Stimulated activated CD4-positive, alpha-beta T cell treated with anti-CD3 and anti-CD28 coated beads, Interleukin-15, amount 100 ng/mL, for 24 hours (primary cell): ENCODE data around the gene GRIN1.

ENCODE experiments used
- DNase-seq: peaks from one replicate; pipeline ENCODE4 v3.0.0-alpha.2; 2020

GRIN1 gene

GRCh38 chr9:137198051-137198901 lies 59.3 kb downstream of the GRIN1 start:
- DNase-seq = no peak

GRCh38 chr9:137198902-137199283 lies 59.9 kb downstream of the GRIN1 start:
- no peak for DNase-seq

GRCh38 chr9:137199411-137200121 lies 60.6 kb downstream of the GRIN1 start:
- DNase-seq = peak; percentile 24

DNA sequence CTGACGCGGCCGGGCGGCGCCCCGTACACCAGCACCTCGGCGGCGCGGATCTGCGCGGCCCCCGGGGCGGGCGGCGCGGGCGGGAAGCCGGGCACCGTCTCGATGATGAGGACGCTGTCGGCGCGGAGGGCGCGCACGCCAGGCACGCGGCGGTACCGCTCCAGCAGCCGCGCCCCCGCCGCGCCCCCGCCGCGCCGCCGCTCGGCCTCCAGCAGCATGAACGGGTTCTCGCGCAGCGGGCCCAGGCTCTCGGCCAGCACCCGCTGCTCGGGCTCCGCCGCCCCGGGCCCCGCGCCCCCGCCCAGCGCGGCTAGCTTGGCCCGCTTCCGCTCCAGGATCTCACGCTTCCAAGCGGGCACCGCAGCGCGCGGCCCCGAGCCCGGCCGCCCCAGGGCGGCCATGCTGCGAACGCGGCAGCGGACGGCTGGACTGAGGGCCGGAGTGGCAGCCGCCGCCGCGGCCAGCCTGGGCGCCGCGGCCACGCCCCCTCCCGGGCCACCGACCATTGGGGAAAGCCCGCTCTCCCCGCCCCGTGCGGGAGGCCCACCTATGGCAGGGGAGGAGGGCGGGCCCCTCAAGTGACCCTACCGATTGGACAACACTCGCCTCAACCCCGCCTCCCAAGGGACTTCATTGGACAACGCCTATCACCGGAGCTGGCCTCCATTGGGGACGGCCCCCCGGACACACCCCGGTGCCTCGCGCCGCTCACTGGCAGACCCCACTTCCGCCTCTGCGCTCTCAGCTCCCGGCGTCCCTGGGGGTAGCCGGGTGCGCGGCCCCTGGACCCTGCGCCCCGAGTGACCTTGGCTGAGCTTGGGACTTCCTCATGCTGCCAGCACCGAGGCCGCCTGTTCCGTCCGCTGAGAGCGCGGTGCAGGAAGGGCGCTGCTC lies 61.6 kb downstream of the GRIN1 start, which contains the start of gene TPRN:
Gene TPRN, minus strand, starts transcription at position 431 of the 894 bp plus-strand sequence. Its CDS starts 30 bp downstream, at position 401.
- peak; percentile 100 for DNase-seq

DNA sequence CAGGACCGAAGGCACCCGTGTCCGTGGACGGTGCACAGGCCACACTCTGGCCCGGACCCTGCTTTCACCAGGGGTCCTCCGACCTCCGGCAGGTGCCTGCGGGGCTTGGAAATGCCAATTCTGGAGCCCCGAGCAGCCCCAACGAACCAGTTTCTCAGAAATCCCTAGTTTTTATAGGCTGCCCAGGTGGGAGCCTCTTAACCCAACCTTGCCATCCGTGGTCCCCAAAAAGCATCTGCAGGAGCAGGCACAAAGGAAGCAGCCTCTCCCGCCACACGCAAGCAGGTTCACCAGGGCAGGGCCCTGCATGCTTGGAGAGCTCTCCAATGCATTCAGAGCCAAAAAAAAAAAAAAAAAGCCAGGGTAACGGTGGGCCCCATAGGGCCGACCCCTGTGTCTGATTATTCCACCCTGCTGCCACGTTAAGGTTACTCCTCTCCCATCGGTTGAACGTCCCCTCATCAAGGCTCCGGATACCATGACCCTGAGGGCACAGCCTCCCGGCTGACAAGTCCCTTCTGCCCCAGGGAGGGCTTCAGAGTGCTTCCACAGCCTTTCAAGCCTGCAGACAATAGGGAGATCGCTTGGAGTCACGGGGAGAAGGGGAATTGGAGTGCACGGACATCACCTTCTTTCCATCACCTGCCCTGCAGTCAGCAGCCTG lies 62.4 kb downstream of the GRIN1 start:
- no peak for DNase-seq

DNA sequence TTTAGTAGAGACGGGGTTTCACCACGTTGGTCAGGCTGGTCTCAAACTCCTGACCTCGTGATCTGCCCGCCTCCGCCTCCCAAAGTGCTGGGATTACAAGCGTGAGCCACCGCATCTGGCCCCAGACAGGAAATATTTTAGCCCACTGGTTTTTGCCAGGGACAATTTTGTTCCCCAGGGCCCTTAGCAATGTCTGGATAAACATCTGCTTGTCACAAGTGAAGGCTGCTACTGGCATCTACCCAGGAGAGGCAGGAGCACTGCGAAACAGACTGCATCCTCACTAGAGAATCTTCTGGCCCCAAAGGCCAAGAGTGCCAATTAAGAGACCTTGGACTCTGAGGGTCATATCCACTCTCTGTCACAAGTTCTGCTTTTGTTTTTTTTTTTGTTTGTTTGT lies 64.0 kb downstream of the GRIN1 start:
- DNase-seq = no peak

GRCh38 chr9:137204731-137205125 lies 65.8 kb downstream of the GRIN1 start:
- no peak for DNase-seq

DNA sequence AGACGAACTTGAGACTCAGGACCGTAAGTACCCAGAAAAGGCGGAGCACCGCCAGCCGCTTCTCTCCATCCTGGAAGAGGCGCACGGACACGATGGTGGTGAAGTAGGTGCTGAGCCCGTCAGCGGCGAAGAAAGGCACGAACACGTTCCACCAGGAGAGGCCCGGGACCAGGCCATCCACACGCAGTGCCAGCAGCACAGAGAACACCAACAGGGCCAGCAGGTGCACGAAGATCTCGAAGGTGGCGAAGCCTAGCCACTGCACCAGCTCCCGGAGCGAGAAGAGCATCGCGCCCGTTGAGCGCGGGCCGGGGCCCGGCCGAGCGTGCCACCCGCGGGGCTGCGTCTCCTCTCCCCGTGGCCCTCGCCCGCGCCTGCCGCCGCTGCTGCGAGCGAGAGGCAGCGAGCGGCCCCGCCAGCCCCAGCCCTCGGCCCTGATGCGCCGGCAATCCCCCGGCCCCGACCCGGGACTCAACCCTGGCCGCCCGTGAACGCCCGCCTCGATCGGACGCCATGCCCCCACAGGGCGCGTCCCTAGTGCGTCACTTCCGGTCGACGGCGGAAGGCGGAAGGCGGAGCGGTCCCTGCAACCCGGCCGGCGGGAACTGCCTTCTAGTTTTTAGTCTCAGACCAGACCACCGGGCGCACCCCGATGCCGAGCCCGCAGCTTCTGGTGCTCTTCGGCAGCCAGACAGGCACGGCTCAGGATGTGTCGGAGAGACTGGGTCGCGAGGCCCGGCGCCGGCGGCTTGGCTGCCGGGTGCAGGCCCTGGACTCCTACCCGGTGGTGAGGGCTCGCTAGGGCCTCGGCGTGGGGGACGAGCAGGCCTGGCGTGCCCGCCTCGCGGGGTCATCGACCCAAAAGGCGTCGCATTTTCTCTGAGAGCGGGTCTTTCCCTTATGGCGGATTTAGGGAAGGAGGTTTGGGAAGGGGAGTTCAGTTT lies 66.4 kb downstream of the GRIN1 start, which contains the start of the genes NDOR1 and TMEM203:
Gene NDOR1, plus strand, starts transcription at position 575 of the 944 bp plus-strand sequence. Its CDS starts 78 bp downstream, at position 653.
Gene TMEM203, minus strand, starts transcription at position 523 of the 944 bp plus-strand sequence. Its CDS starts 234 bp downstream, at position 289.
- DNase-seq = peak; percentile 97

DNA sequence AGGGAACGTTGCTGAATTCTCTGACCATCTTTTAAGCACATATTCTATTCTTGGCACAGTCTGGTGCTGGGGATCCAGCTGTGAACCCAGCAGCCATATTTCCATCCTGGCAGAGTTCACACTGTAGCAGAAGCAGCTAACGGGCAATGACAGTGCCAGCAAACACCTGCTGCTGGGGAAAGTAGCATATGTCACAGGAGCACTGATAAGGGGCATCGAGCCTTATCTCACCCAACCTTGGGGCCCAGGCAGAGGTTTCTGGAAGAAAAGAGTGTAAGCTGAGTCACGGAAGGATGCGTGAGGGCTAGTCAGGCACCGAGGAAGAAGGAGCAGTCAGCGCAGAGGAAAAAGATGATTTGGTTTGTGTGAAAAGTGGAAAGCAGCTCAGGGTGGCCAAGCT lies 67.6 kb downstream of the GRIN1 start:
- no peak for DNase-seq

DNA sequence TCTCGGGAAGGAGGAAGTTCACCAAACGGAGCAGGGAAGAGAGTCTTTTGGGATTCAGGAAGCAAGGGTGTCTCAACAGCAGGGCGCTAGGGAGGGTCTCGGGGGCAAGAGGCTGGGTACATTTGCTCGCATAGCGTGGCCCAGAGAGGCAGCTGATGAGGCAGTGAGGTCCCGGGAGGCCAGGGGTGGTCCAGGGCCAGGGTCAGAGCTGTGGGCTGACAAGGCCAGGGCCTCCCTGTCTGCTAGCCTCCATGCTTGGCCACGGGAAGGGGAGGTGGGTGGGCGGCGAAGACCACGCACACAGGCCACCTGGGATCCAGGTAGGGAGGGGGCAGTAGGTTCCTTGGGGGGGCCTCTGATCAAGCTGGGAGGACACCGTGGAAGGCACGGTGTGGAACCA lies 72.6 kb downstream of the GRIN1 start:
- DNase-seq = no peak

DNA sequence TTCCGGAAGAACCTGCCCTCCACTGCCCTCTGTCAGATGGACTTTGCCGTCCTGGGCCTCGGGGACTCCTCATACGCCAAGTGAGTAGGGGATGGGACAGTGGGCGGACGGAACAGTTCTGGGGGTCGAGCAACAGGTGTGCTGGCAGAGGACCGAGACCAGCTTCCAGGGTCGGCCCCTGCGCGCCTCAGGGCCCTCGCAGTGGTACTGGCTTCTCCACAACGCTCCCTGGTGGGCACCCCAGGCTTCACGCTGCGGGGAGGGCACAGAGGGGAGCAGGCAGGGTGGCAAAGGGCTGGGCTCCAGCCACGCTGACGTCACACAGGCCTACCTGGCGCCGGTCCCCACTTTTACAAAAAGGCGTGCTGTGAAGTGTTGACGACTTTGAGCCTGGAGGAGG lies 73.6 kb downstream of the GRIN1 start:
- DNase-seq = no peak

DNA sequence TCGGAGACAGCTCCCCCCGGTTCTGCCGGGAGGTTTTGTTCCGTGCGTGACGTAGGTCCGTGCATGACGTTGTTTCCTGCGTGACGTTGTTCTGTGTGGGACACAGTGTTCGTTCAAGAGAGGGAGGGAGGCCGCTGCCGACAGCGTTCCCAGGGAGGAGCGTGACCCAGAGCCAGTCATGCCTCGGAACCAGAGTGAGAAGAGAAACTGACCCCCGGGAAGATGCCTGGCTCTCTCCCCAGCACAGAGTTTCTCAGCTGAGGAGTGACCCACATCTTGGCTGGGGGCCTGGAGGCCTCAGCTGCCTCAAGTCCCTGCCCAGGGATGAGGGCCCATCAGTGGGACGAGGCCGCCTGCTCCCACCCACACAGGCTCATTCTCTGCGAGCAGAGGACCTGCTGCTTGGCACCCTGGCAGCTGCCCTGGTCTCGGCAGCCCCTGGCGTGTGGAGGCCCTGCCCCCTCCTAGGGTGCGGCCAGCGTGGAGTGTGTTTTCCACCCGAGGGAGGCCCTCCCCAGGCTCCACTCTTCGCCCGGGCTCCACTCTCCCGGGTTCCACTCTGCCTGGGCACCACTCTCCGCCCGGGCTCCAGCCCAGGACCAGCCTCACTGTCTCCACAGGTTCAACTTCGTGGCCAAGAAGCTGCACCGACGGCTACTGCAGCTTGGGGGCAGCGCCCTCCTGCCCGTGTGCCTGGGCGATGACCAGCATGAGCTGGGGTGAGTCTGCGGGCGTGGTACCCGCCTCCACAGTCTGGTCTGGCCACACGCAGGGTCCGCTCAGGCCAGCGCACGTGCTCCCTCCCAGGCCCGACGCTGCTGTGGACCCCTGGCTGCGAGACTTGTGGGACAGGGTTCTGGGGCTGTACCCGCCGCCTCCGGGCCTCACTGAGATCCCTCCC lies 74.5 kb downstream of the GRIN1 start:
- DNase-seq = no peak

GRCh38 chr9:137214620-137215019 lies 75.7 kb downstream of the GRIN1 start:
- no peak for DNase-seq

- DNase-seq = no peak
Measured at GRCh38 chr9:137215196-137215986, 76.4 kb downstream of the GRIN1 start.

- no peak for DNase-seq
Measured at GRCh38 chr9:137216188-137216965, 77.4 kb downstream of the GRIN1 start.

GRCh38 chr9:137217276-137218211 lies 78.6 kb downstream of the GRIN1 start:
- no peak for DNase-seq

DNA sequence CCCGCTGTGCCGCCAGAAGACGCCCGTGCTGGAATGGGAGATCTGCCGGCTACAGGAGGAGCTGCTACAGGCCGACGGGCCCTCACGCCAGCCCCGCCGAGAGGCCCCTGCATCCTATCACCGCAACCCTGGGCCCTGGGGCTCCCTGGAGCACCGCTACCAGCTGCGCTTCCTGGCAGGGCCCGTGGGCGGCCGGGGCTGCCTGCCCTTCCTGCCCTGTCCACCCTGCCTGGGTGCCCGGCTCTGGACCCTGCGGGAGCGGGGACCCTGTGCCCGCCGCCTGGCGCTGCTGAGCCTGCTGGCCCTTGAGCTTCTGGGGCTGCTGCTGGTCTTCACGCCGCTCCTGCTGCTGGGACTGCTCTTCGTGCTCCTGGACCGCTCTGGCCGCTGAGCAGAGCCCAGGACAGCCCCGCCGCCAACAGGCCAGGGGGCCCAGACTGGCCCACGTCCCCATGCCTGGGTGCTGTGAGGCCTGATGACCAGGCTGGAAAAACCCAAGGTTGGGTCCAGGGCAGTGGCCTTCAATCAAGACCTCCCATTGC lies 79.3 kb downstream of the GRIN1 start:
- no peak for DNase-seq
